ENCODE data around the gene GCH1.

DNA sequence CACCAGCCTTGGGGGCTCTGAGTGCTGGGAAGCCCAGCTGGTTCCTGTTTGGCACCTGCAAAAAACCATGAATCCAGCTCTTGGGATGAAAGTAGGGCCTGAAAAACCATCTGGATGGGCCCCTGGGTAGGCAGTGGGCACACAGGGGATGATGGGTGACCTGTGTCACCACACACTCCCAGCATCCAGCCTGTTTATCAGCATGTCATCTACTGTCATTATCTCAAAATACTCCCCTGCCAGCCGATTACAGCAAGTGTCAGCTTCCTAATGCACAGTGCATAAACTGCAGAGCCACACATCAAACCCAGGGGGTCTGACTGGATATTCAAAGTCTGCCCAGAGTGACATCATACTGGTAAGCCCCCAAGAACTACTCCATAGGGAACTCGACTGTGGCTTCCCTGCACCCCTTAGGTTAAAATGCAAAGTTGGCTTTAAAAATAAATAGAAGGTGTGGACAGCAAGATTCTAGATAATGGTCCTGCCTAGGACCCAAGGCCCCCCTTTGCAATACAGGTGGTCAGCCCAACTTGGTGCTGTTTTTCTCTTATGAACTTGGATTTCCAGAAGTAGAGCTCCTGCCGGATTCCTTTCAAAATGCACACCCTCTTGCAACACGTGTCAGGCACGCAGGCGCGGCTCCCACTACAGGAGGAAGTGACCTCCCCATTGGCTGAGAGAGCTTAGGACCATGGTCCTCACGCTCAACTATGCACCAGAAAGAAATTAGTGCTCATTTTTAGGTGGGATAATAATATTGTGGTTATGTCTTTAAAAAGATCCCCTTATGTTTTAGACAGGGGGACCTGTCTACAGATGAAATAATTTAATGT lies 94.1 kb downstream of the GCH1 start:
- TF ChIP-seq POLR2AphosphoS5 (IDR thresholded peaks at IDR 0.05) (no peak), POLR2A (IDR thresholded peaks at IDR 0.05) (no peak), EP300 (IDR thresholded peaks at IDR 0.05; ENCODE audit: low read depth) (no peak)
- TF ChIP-seq, protein P1, sequence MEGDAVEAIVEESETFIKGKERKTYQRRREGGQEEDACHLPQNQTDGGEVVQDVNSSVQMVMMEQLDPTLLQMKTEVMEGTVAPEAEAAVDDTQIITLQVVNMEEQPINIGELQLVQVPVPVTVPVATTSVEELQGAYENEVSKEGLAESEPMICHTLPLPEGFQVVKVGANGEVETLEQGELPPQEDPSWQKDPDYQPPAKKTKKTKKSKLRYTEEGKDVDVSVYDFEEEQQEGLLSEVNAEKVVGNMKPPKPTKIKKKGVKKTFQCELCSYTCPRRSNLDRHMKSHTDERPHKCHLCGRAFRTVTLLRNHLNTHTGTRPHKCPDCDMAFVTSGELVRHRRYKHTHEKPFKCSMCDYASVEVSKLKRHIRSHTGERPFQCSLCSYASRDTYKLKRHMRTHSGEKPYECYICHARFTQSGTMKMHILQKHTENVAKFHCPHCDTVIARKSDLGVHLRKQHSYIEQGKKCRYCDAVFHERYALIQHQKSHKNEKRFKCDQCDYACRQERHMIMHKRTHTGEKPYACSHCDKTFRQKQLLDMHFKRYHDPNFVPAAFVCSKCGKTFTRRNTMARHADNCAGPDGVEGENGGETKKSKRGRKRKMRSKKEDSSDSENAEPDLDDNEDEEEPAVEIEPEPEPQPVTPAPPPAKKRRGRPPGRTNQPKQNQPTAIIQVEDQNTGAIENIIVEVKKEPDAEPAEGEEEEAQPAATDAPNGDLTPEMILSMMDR (IDR thresholded peaks at IDR 0.05): no peak

Data from transverse colon (tissue), 4 donors.